ENCODE results near the gene SMIM32. TPM values are rescaled to one million over a fixed set of nuclear protein-coding genes. Genes with fewer than 3 reads are reported as not detected.

The SMIM32 gene
- total and polyA plus RNA-seq, 4 donors = 0.02 TPM; not detected in 3

- peak; percentile 5 for DNase-seq (ENCODE audit: low spot score)
- H3K4me1 ChIP-seq (ENCODE audit: control insufficient read depth in 4 of 4, insufficient read depth in 4 of 4, low read length in 3 of 4) = no peaks in the 10 kb centered on the region
- WGBS = 73% methylated on average over 4 of the region's 4 CpGs
- no peaks in the 10 kb centered on the region for H3K27me3 ChIP-seq (ENCODE audit: control insufficient read depth in 4 of 4, insufficient read depth in 4 of 4, low read length in 3 of 4)
- H3K36me3 ChIP-seq (ENCODE audit: control insufficient read depth in 4 of 4, insufficient read depth in 3 of 4, low read depth in 1 of 4, low read length in 3 of 4) = no peaks in the 10 kb centered on the region
- no peak overlapping the region for H3K27ac ChIP-seq (ENCODE audit: low read depth in 1 of 2, low read length in 2 of 2)
- H3K4me3 ChIP-seq (ENCODE audit: low read depth in 1 of 3, low read length in 3 of 3) = no peak overlapping the region
- no peak for TF ChIP-seq HNF4G (IDR thresholded peaks at IDR 0.05)
- TF ChIP-seq FOXA1 (IDR thresholded peaks at IDR 0.05) = no peak
- no peak for TF ChIP-seq GABPA (IDR thresholded peaks at IDR 0.05 in 1 of 2, conservative IDR thresholded peaks at IDR 0.05 in 1 of 2)
- TF ChIP-seq NR2F2 (IDR thresholded peaks at IDR 0.05) = no peak
- TF ChIP-seq HNF4A (conservative IDR thresholded peaks at IDR 0.05) = no peak
- no peak for TF ChIP-seq JUND (IDR thresholded peaks at IDR 0.05)
- TF ChIP-seq EGR1 (IDR thresholded peaks at IDR 0.05; ENCODE audit: low read depth in 2 of 2) = no peak
- TF ChIP-seq, protein P1, sequence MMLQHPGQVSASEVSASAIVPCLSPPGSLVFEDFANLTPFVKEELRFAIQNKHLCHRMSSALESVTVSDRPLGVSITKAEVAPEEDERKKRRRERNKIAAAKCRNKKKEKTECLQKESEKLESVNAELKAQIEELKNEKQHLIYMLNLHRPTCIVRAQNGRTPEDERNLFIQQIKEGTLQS (IDR thresholded peaks at IDR 0.05) = no peak
- TF ChIP-seq TAF1 (conservative IDR thresholded peaks at IDR 0.05) = no peak
- TF ChIP-seq RAD21 (IDR thresholded peaks at IDR 0.05) = no peak
- H3K9ac ChIP-seq (ENCODE audit: low read depth in 1 of 2, low read length in 2 of 2) = no peak overlapping the region
- H3K9me3 ChIP-seq (ENCODE audit: control insufficient read depth in 4 of 4, low read length in 3 of 4) = no peaks in the 10 kb centered on the region
Measured at GRCh38 chr5:136200130-136200529, 7.2 kb upstream of the SMIM32 start.

DNA sequence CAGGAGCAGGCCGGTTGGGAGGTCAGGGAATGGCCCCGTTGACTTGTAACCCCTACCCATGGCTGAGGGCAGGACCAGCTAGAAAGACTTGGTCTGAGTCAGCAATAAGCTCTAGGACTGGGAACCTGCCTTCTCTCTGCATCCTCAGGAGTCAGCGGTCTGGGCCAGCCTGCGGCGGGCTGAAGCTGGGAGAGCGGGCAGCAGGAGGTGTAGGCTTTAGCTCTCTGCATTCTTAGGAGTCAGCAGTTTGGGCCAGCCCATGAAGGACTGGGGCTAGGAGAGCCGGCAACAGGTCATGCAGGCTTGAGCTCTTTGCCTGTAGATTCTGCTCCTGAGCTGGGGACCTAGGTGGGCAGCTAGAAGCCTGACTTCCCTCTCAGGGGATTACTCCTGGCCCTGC is 6.4 kb upstream of the SMIM32 start:
- 94% methylated on average over 7 of the region's 7 CpGs for WGBS
- Histone ChIP-seq H3K9me3 (ENCODE audit: control insufficient read depth in 4 of 4, low read length in 3 of 4) (no peaks in the 10 kb centered on the region), H3K36me3 (ENCODE audit: control insufficient read depth in 4 of 4, insufficient read depth in 3 of 4, low read depth in 1 of 4, low read length in 3 of 4) (no peaks in the 10 kb centered on the region), H3K27me3 (ENCODE audit: control insufficient read depth in 4 of 4, insufficient read depth in 4 of 4, low read length in 3 of 4) (peaks cover 0 to under 1% (median 0%) of the 10 kb centered on the region in 4 donors), H3K9ac (ENCODE audit: low read depth in 1 of 2, low read length in 2 of 2) (no peak overlapping the region), H3K4me1 (ENCODE audit: control insufficient read depth in 4 of 4, insufficient read depth in 4 of 4, low read length in 3 of 4) (no peaks in the 10 kb centered on the region), H3K4me3 (ENCODE audit: low read depth in 1 of 3, low read length in 3 of 3) (no peak overlapping the region), H3K27ac (ENCODE audit: low read depth in 1 of 2, low read length in 2 of 2) (no peak overlapping the region)
- no peak for TF ChIP-seq FOXA1 (IDR thresholded peaks at IDR 0.05)
- TF ChIP-seq FOXA2 (IDR thresholded peaks at IDR 0.05) = no peak
- no peak for TF ChIP-seq HNF4A (conservative IDR thresholded peaks at IDR 0.05)
- TF ChIP-seq, protein P1 (IDR thresholded peaks at IDR 0.05) = no peak
- TF ChIP-seq REST (IDR thresholded peaks at IDR 0.05) = no peak
- no peak for TF ChIP-seq ZBTB33 (IDR thresholded peaks at IDR 0.05)
- no peak for TF ChIP-seq NR2F2 (IDR thresholded peaks at IDR 0.05)
- TF ChIP-seq GABPA (IDR thresholded peaks at IDR 0.05 in 1 of 2, conservative IDR thresholded peaks at IDR 0.05 in 1 of 2) = no peak
- no peak for TF ChIP-seq MAX (IDR thresholded peaks at IDR 0.05)
- DNase-seq (ENCODE audit: low spot score) = peak; percentile 13
